Measurements from ENCODE around the gene CTCFL.
A peak's percentile ranks its signal among the peaks of the same experiment; 100 is the strongest.
"Not testable (repeated sequence)": the region's sequence is repeated elsewhere in the genome, so short reads cannot be mapped to it uniquely, and the experiment has no call there.

The CTCFL gene

GRCh38 chr20:57479196-57479595, 45.7 kb downstream of the CTCFL start:
- DNase-seq, result no peak

GRCh38 chr20:57478176-57478575, 46.8 kb downstream of the CTCFL start:
- no peak for DNase-seq

- no peak for DNase-seq
These were observed 48.1 kb downstream of the CTCFL start for GRCh38 chr20:57476641-57477461.

- no peak for DNase-seq
These were observed 48.8 kb downstream of the CTCFL start for GRCh38 chr20:57476084-57476526.

- no peak for DNase-seq
These were observed 49.4 kb downstream of the CTCFL start for GRCh38 chr20:57475388-57476083.

- DNase-seq, result no peak
These were observed 50.1 kb downstream of the CTCFL start for GRCh38 chr20:57474816-57475215.

GRCh38 chr20:57474205-57474604, 50.7 kb downstream of the CTCFL start:
- no peak for DNase-seq

GRCh38 chr20:57473246-57474048, 51.5 kb downstream of the CTCFL start:
- no peak for DNase-seq

GRCh38 chr20:57472474-57472873, 52.5 kb downstream of the CTCFL start:
- DNase-seq, result not testable (repeated sequence)

GRCh38 chr20:57471496-57472372, 53.2 kb downstream of the CTCFL start:
- DNase-seq, result peak; percentile 41

- no peak for DNase-seq
These were observed 54.1 kb downstream of the CTCFL start for GRCh38 chr20:57470666-57471495.

- peak; percentile 19 for DNase-seq
These were observed 54.8 kb downstream of the CTCFL start for GRCh38 chr20:57470212-57470522.

- DNase-seq, result no peak
These were observed 55.3 kb downstream of the CTCFL start for GRCh38 chr20:57469418-57470211.

GRCh38 chr20:57468523-57469417, 56.2 kb downstream of the CTCFL start:
- no peak for DNase-seq

- DNase-seq, result no peak
These were observed 57.2 kb downstream of the CTCFL start for GRCh38 chr20:57467742-57468141.

GRCh38 chr20:57465943-57466342, 59.0 kb downstream of the CTCFL start:
- DNase-seq, result no peak

- no peak for DNase-seq
These were observed 59.5 kb downstream of the CTCFL start for GRCh38 chr20:57465486-57465885.

- DNase-seq, result no peak
These were observed 60.2 kb downstream of the CTCFL start for GRCh38 chr20:57464642-57465211.

- no peak for DNase-seq
These were observed 62.2 kb downstream of the CTCFL start for GRCh38 chr20:57462781-57463180.
